GM23338 (cell line): Measurements from ENCODE around the gene RCSD1. TPM values are rescaled to one million over a fixed set of nuclear protein-coding genes. Genes with fewer than 3 reads are reported as not detected.

Source experiments
- ATAC-seq: fragments of 200-7000 bp; cut with Tn5 transposase; 3 replicates; pipeline ENCODE4 v1.9.1; 2020
- DNase-seq: peaks from one replicate; pipeline ENCODE4 v3.0.0-alpha.2; 2015; ENCODE audit warnings: low spot score
- H2AFZ ChIP-seq: fragments of 200-600 bp; sonication (generic); 2 replicates; pipeline ENCODE4 v1.8.0; 2016; ENCODE audit warnings: antibody characterized with exemption, mild to moderate bottlenecking, moderate library complexity
- H3F3A ChIP-seq: fragments of 200-600 bp; sonication (generic); replicated peaks from 2 replicates; pipeline ENCODE4 v1.8.0; 2017; ENCODE audit warnings: antibody characterized with exemption, mixed run types, low read depth
- H3K27ac ChIP-seq: fragments of 200-600 bp; sonication (generic); 2 replicates; pipeline ENCODE4 v1.6.1; 2016; ENCODE audit warnings: low read depth
- H3K27me3 ChIP-seq: fragments of 200-600 bp; sonication (generic); 2 replicates; pipeline ENCODE4 v1.8.0; 2016; ENCODE audit warnings: mild to moderate bottlenecking, mixed run types, moderate library complexity; ENCODE audit not compliant: insufficient read depth
- H3K36me3 ChIP-seq: fragments of 200-600 bp; sonication (generic); 2 replicates; pipeline ENCODE4 v1.8.0; 2016; ENCODE audit warnings: mild to moderate bottlenecking; ENCODE audit not compliant: insufficient read depth
- H3K4me1 ChIP-seq: fragments of 200-600 bp; sonication (generic); 2 replicates; pipeline ENCODE4 v1.8.0; 2016; ENCODE audit warnings: mild to moderate bottlenecking, moderate library complexity; ENCODE audit not compliant: insufficient read depth
- H3K4me2 ChIP-seq: fragments of 200-600 bp; sonication (generic); 2 replicates; pipeline ENCODE4 v1.7.1; 2017; ENCODE audit warnings: mixed run types
- H3K4me3 ChIP-seq: fragments of 200-600 bp; sonication (generic); 2 replicates; pipeline ENCODE4 v1.6.1; 2016; ENCODE audit warnings: mixed run types
- H3K79me2 ChIP-seq: fragments of 200-600 bp; sonication (generic); replicated peaks from 2 replicates; pipeline ENCODE4 v1.8.0; 2017; ENCODE audit warnings: mild to moderate bottlenecking; ENCODE audit not compliant: insufficient read depth
- H3K9me2 ChIP-seq: fragments of 200-600 bp; sonication (generic); 2 replicates; pipeline ENCODE4 v1.8.0; 2017; ENCODE audit not compliant: insufficient read depth
- H4K20me1 ChIP-seq: fragments of 200-600 bp; sonication (generic); replicated peaks from 2 replicates; pipeline ENCODE4 v1.8.0; 2017; ENCODE audit warnings: mild to moderate bottlenecking; ENCODE audit not compliant: insufficient read depth
- H3K27ac Mint-ChIP-seq: 2 replicates; pipeline ENCODE4 v1.8.0; 2020; ENCODE audit warnings: inconsistent platforms, mild to moderate bottlenecking, moderate library complexity, mixed read lengths
- H3K27me3 Mint-ChIP-seq: 3 replicates; pipeline ENCODE4 v1.8.0; 2022; ENCODE audit warnings: low read depth, mild to moderate bottlenecking, moderate library complexity, mixed read lengths, inconsistent platforms; ENCODE audit not compliant: insufficient read depth, poor library complexity
- H3K36me3 Mint-ChIP-seq: 3 replicates; pipeline ENCODE4 v1.8.0; 2021; ENCODE audit warnings: low read depth, mild to moderate bottlenecking, inconsistent platforms, moderate library complexity, mixed read lengths
- H3K4me1 Mint-ChIP-seq: 3 replicates; pipeline ENCODE4 v1.8.0; 2020; ENCODE audit warnings: mild to moderate bottlenecking, inconsistent platforms, mixed read lengths
- H3K4me3 Mint-ChIP-seq: 3 replicates; pipeline ENCODE4 v1.8.0; 2021; ENCODE audit warnings: moderate library complexity, mild to moderate bottlenecking, inconsistent platforms, mixed read lengths
- H3K9me3 Mint-ChIP-seq: 3 replicates; pipeline ENCODE4 v1.8.0; 2020; ENCODE audit warnings: moderate library complexity, mild to moderate bottlenecking, inconsistent platforms, mixed read lengths
- CREB1 ChIP-seq: fragments of 250-450 bp; sonication (Bioruptor Pico); IDR thresholded peaks from 2 replicates; pipeline ENCODE4 v1.5.0; 2020; ENCODE audit warnings: low read depth, mild to moderate bottlenecking, moderate library complexity
- CTCF ChIP-seq, 2 experiments: fragments of 200-600 bp in 1 of 2; sonication (generic) in 1 of 2; conservative IDR thresholded peaks; 2 replicates each; pipeline versions ENCODE4 v1.5.1 to v1.6.1; 2016 to 2017; ENCODE audit warnings: antibody characterized with exemption in 2 of 2, low read depth in 2 of 2, mild to moderate bottlenecking in 2 of 2, moderate library complexity in 1 of 2
- ETS1 ChIP-seq: IDR thresholded peaks from 2 replicates; pipeline ENCODE4 v1.6.1; 2016; ENCODE audit warnings: antibody characterized with exemption
- EZH2 ChIP-seq: fragments of 200-600 bp; sonication (generic); IDR thresholded peaks from one replicate; pipeline ENCODE4 v1.8.0; 2017; ENCODE audit warnings: antibody characterized with exemption, mild to moderate bottlenecking, low read depth; ENCODE audit not compliant: unreplicated experiment
- EZH2phosphoT487 ChIP-seq: fragments of 200-600 bp; sonication (generic); IDR thresholded peaks from one replicate; pipeline ENCODE4 v1.8.1; 2018; ENCODE audit warnings: antibody characterized with exemption; ENCODE audit not compliant: unreplicated experiment
- JUNB ChIP-seq: IDR thresholded peaks from one replicate; pipeline ENCODE4 v1.6.1; 2016; ENCODE audit warnings: antibody characterized with exemption; ENCODE audit not compliant: unreplicated experiment
- NANOG ChIP-seq: IDR thresholded peaks from 2 replicates; pipeline ENCODE4 v1.6.1; 2016; ENCODE audit warnings: antibody characterized with exemption, borderline replicate concordance
- POLR2AphosphoS5 ChIP-seq: IDR thresholded peaks from 2 replicates; pipeline ENCODE4 v1.6.1; 2016; ENCODE audit warnings: antibody characterized with exemption, low read depth
- REST ChIP-seq: IDR thresholded peaks from one replicate; pipeline ENCODE4 v1.6.1; 2018; ENCODE audit warnings: antibody characterized with exemption; ENCODE audit not compliant: unreplicated experiment
- STAT1 ChIP-seq: IDR thresholded peaks from one replicate; pipeline ENCODE4 v1.6.1; 2016; ENCODE audit warnings: antibody characterized with exemption; ENCODE audit not compliant: unreplicated experiment
- ZNF114 ChIP-seq: fragments of 250-450 bp; sonication (Bioruptor Pico); IDR thresholded peaks from 2 replicates; pipeline ENCODE4 v1.5.0; 2020; ENCODE audit warnings: mild to moderate bottlenecking, moderate library complexity
- ZNF331 ChIP-seq: fragments of 250-450 bp; sonication (Bioruptor Pico); IDR thresholded peaks from 2 replicates; pipeline ENCODE4 v1.5.0; 2020; ENCODE audit warnings: low read depth, mild to moderate bottlenecking, moderate library complexity
- ZNF462 ChIP-seq: fragments of 250-450 bp; sonication (Bioruptor Pico); IDR thresholded peaks from 2 replicates; pipeline ENCODE4 v1.5.0; 2020; ENCODE audit warnings: mild to moderate bottlenecking, moderate library complexity
- polyA plus RNA-seq: library from polyadenylated mRNA; unstranded; fragments of >200 nt; fragmentation: Nextera tagmentation; extraction: Ambion mirVana; gene quantifications from 2 replicates; pipeline ENCODE4 v1.2.1, GENCODE V29; 2016
- total RNA-seq: library from RNA; depleted of rRNA; stranded (reverse); fragments of >200 nt; shearing (Covaris generic); gene quantifications from 2 replicates; pipeline ENCODE4 v1.2.3, GENCODE V29; 2014

RCSD1 gene
- total and polyA plus RNA-seq, 2 experiments from 2014 or later = 0.18 to 0.73 TPM

- DNase-seq (no peak), ATAC-seq (no peak)
- Mint-ChIP-seq H3K36me3 (no peaks in the 10 kb centered on the region), H3K27ac (no peak overlapping the region), H3K9me3 (no peaks in the 10 kb centered on the region), H3K27me3 (peaks cover 6% of the 10 kb centered on the region), H3K4me1 (peaks cover 16% of the 10 kb centered on the region), H3K4me3 (no peak overlapping the region)
- Histone ChIP-seq H3K9me2 (0 out of 2 replicates have a peak, but pooled peaks cover 6% of the 10 kb centered on the region), H3K27ac (no peak overlapping the region), H3K36me3 (no peaks in the 10 kb centered on the region), H2AFZ (0 out of 2 replicates have a peak overlapping the region, but pooled peaks have one; percentile 56), H3K4me2 (no peak overlapping the region), H3K4me1 (no peaks in the 10 kb centered on the region), H4K20me1 (no peaks in the 10 kb centered on the region), H3K4me3 (no peak overlapping the region), H3K27me3 (no peaks in the 10 kb centered on the region), H3K79me2 (no peaks in the 10 kb centered on the region), H3F3A (no peaks in the 10 kb centered on the region)
- TF ChIP-seq ZNF331 (CRISPR knock-in tag) (no peak), JUNB (no peak), REST (no peak), NANOG (no peak), ZNF462 (CRISPR knock-in tag) (no peak), POLR2AphosphoS5 (no peak), EZH2phosphoT487 (no peak), ZNF114 (CRISPR knock-in tag) (no peak), CREB1 (CRISPR knock-in tag) (no peak), EZH2 (no peak), ETS1 (no peak), STAT1 (no peak), CTCF (conservative IDR thresholded peaks at IDR 0.05; ENCODE audit: low read depth in 2 of 2) (no peak)
These were observed 36.4 kb downstream of the RCSD1 start for GRCh38 chr1:167666416-167666815.
